HepG2 (cell line): ENCODE measurements around the gene MSS51. TPM values are rescaled to one million over a fixed set of nuclear protein-coding genes. Genes with fewer than 3 reads are reported as not detected.
A peak's percentile ranks its signal among the peaks of the same experiment; 100 is the strongest.

ENCODE experiments used
- ATAC-seq: fragments of 200-7000 bp; cut with Tn5 transposase; 3 replicates; pipeline ENCODE4 v1.9.1; 2020; ENCODE audit warnings: mild to moderate bottlenecking, moderate library complexity
- BruUV-seq: library from RNA; stranded (reverse); fragments of 400-500 nt; replicated peaks from 2 replicates; lab custom pipeline; 2021; lab: Mats Ljungman, UMichigan
- CTCF ChIA-PET: fragments of 300-600 bp; formaldehyde crosslinking; extraction: SDS; loops from one replicate; lab custom pipeline; 2021; ENCODE audit warnings: low total read pairs, inconsistent platforms, low intra/inter-chr PET ratio; lab: Yijun Ruan, JAX
- POLR2A ChIA-PET: fragments of 350-600 bp; sonication (Branson Sonifier 250); formaldehyde crosslinking; loops from one replicate; lab custom pipeline; 2020; ENCODE audit warnings: antibody characterized with exemption, inconsistent platforms; lab: Yijun Ruan, JAX
- DNase-seq: peaks from one replicate; pipeline ENCODE4 v3.0.0-alpha.2; 2015; ENCODE audit warnings: low spot score
- FAIRE-seq: peaks from 3 replicates; lab custom pipeline; 2011; peaks lifted over from hg19 to GRCh38; lab: Jason Lieb, UNC
- H2AFZ ChIP-seq: one replicate; pipeline ENCODE4 v1.6.1; 2011; ENCODE audit warnings: low read length, inconsistent platforms
- H3K27ac ChIP-seq: fragments of 300-600 bp; 3 replicates; pipeline ENCODE4 v1.8.0; 2011; ENCODE audit warnings: mixed run types, mild to moderate bottlenecking, mixed read lengths, low read length, inconsistent platforms; ENCODE audit not compliant: insufficient read depth; ENCODE audit errors: extremely low read length
- H3K27me3 ChIP-seq, 2 experiments: fragments of 200-600 bp in 1 of 2; 2 replicates in 1 of 2; 3 replicates in 1 of 2; pipeline versions ENCODE4 v1.6.0 to v1.8.0; 2011; ENCODE audit warnings: low read length in 2 of 2, mild to moderate bottlenecking in 2 of 2, moderate library complexity in 2 of 2, inconsistent platforms in 1 of 2; ENCODE audit not compliant: insufficient read depth in 2 of 2, control insufficient read depth in 1 of 2
- H3K36me3 ChIP-seq, 2 experiments: fragments of 200-600 bp in 1 of 2; replicated peaks in 1 of 2; 2 replicates in 1 of 2; 3 replicates in 1 of 2; pipeline versions ENCODE4 v1.5.1 to v1.8.0; 2011; ENCODE audit warnings: low read length in 2 of 2, inconsistent platforms in 1 of 2; ENCODE audit not compliant: insufficient read depth in 2 of 2, control insufficient read depth in 1 of 2
- H3K4me1 ChIP-seq: 2 replicates; pipeline ENCODE4 v1.5.1; 2012; ENCODE audit warnings: low read length, inconsistent platforms; ENCODE audit not compliant: insufficient read depth
- H3K4me2 ChIP-seq: 2 replicates; pipeline ENCODE4 v1.6.0; 2011; ENCODE audit warnings: low read depth, low read length, inconsistent platforms
- H3K4me3 ChIP-seq, 3 experiments: fragments of 200-600 bp in 1 of 3; sonication (generic), shearing (Covaris generic) in 1 of 3; replicated peaks in 1 of 3; 2 replicates each; pipeline ENCODE4 v1.5.1; 2011 to 2016; ENCODE audit warnings: low read length in 3 of 3, inconsistent platforms in 2 of 3, low read depth in 2 of 3, mild to moderate bottlenecking in 2 of 3, control low read depth in 1 of 3, mixed read lengths in 1 of 3; ENCODE audit not compliant: insufficient read depth in 1 of 3
- H3K79me2 ChIP-seq: one replicate; pipeline ENCODE4 v1.6.1; 2011; ENCODE audit warnings: low read length, inconsistent platforms; ENCODE audit not compliant: insufficient read depth
- H3K9ac ChIP-seq: 2 replicates; pipeline ENCODE4 v1.6.0; 2011; ENCODE audit warnings: mild to moderate bottlenecking, low read depth, low read length, inconsistent platforms; ENCODE audit not compliant: insufficient read depth
- H3K9me3 ChIP-seq: 2 replicates; pipeline ENCODE4 v1.5.1; 2012; ENCODE audit warnings: mild to moderate bottlenecking, low read length
- H4K20me1 ChIP-seq: 2 replicates; pipeline ENCODE4 v1.6.0; 2011; ENCODE audit warnings: inconsistent platforms, mild to moderate bottlenecking, low read length, moderate library complexity; ENCODE audit not compliant: insufficient read depth
- ATF7 ChIP-seq, 2 experiments: fragments of 450-650 bp in 1 of 2; sonication (generic) in 1 of 2; formaldehyde crosslinking in 1 of 2; IDR thresholded peaks; 2 replicates each; pipeline versions ENCODE4 v1.4.0 to v1.6.1; 2016 to 2020; ENCODE audit warnings: antibody characterized with exemption in 1 of 2, mild to moderate bottlenecking in 1 of 2, missing genetic modification reagents in 1 of 2
- ETS1 ChIP-seq: sonication (generic); formaldehyde crosslinking; IDR thresholded peaks from 2 replicates; pipeline ENCODE4 v1.4.0; 2020; ENCODE audit warnings: missing genetic modification reagents
- ETV5 ChIP-seq: IDR thresholded peaks from 2 replicates; pipeline ENCODE4 v1.6.1; 2018; ENCODE audit warnings: missing biosample characterization, missing genetic modification reagents, inconsistent platforms, borderline replicate concordance
- HNRNPH1 ChIP-seq: fragments of 200-400 bp; formaldehyde crosslinking; optimal IDR thresholded peaks from 2 replicates; pipeline ENCODE3; 2017; ENCODE audit warnings: mild to moderate bottlenecking, low read depth, low read length
- LCORL ChIP-seq, 2 experiments: fragments of 450-650 bp in 1 of 2; sonication (generic) in 1 of 2; formaldehyde crosslinking in 1 of 2; IDR thresholded peaks; 2 replicates each; pipeline versions ENCODE4 v1.5.0 to v1.6.1; 2017 to 2020; ENCODE audit warnings: antibody characterized with exemption in 1 of 2, missing genetic modification reagents in 1 of 2
- PPARG ChIP-seq: conservative IDR thresholded peaks from 2 replicates; pipeline ENCODE4 v1.6.1; 2016; ENCODE audit warnings: missing biosample characterization, missing genetic modification reagents
- PRPF4 ChIP-seq: fragments of 200-400 bp; formaldehyde crosslinking; IDR thresholded peaks from 2 replicates; pipeline ENCODE4 v1.6.1; 2016; ENCODE audit warnings: low read length, low read depth; ENCODE audit not compliant: poor library complexity, severe bottlenecking
- SRSF4 ChIP-seq: fragments of 200-400 bp; formaldehyde crosslinking; IDR thresholded peaks from one replicate; pipeline ENCODE4 v1.6.1; 2018; ENCODE audit warnings: mild to moderate bottlenecking, low read depth, low read length, moderate library complexity; ENCODE audit not compliant: poor library complexity, severe bottlenecking
- ZNF234 ChIP-seq: sonication (generic); formaldehyde crosslinking; conservative IDR thresholded peaks from 2 replicates; pipeline ENCODE4 v1.5.1; 2020; ENCODE audit warnings: mild to moderate bottlenecking, missing genetic modification reagents
- ZNF563 ChIP-seq: sonication (generic); formaldehyde crosslinking; IDR thresholded peaks from 2 replicates; pipeline ENCODE4 v1.8.0; 2022; ENCODE audit warnings: mild to moderate bottlenecking, moderate library complexity, missing genetic modification reagents
- ZNF598 ChIP-seq: sonication (generic); formaldehyde crosslinking; IDR thresholded peaks from 2 replicates; pipeline ENCODE4 v1.5.1; 2020; ENCODE audit warnings: mild to moderate bottlenecking, missing genetic modification reagents, borderline replicate concordance
- ZNF737 ChIP-seq: sonication (generic); formaldehyde crosslinking; IDR thresholded peaks from 2 replicates; pipeline ENCODE4 v1.5.0; 2020; ENCODE audit warnings: missing genetic modification reagents, mild to moderate bottlenecking, borderline replicate concordance
- WGBS: methylation state at CpG from one replicate; pipeline ENCODE4 v1.1.6; 2017; ENCODE audit warnings: low lambda C conversion rate; 5-methylcytosine and 5-hydroxymethylcytosine counted together
- in situ Hi-C: cut with HindIII; loops from 2 replicates; pipeline ENCODE4 v1.10.0; 2017; ENCODE audit warnings: low pct_unique_long_range_greater_than_20kb; ENCODE audit not compliant: extremely low pct_ligation_motif_present
- intact Hi-C: fragments of 100-400 bp; cut with micrococcal nuclease; formaldehyde crosslinking; loops from one replicate; pipeline ENCODE4 v1.10.0; 2022; ENCODE audit not compliant: unreplicated experiment
- polyA plus RNA-seq, 8 experiments: library from polyadenylated mRNA; depleted of rRNA in 3 of 8; stranded (reverse) in 7 of 8; unstranded in 1 of 8; fragments of >200 nt; fragmentation: Illumina TruSeq in 4 of 8; extraction: Trizol in 4 of 8; gene quantifications; 2 replicates each; pipeline versions ENCODE4 v1.2.1 to v1.2.3, GENCODE V29; 2011 to 2016; ENCODE audit warnings: low read depth in 4 of 8, missing spikeins in 1 of 8, mixed read lengths in 1 of 8; ENCODE audit not compliant: insufficient read depth in 1 of 8
- total RNA-seq, 5 experiments: library from RNA; depleted of rRNA; stranded (reverse); fragments of >200 nt; fragmentation: Illumina TruSeq; extraction: Trizol; gene quantifications; 2 replicates each; pipeline ENCODE4 v1.2.3, GENCODE V29; 2016; ENCODE audit warnings: low read depth in 1 of 5

MSS51 gene
- total and polyA plus RNA-seq, 2 of the 13 experiments (the other 11 are each of a cell fraction or from before 2014, with no cell fraction given), result 0.91 to 2.4 TPM

DNA sequence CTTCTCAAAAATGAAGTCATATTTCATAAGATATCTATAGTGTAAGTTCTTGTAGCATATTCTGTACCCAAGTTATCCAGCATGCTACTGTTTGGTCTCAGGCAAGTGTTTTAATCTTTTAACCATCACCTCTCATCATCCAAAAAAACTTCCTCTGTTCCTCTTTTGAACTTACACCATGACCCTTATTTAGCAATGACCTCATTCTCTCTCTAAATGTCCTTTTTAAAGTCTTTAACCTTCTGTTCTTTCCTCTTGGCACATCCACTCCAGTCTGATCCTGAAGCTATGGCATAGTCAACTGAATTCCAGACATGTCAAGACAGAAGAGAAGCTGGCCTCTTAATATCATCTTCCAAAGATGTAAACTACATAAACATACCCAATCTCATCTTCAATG is 36.2 kb upstream of the MSS51 start:
- no peak overlapping the region for H2AFZ ChIP-seq
- intact Hi-C loops, result no loop called here
- H3K9me3 ChIP-seq, result no peaks in the 10 kb centered on the region
- no peak for TF ChIP-seq ZNF234 (CRISPR knock-in tag)
- TF ChIP-seq ETS1 (CRISPR knock-in tag), result no peak
- TF ChIP-seq ZNF598 (CRISPR knock-in tag), result no peak
- peak; percentile 48; the same call in 1 of the 2 replicates for TF ChIP-seq ATF7 (IDR thresholded peaks at IDR 0.05)
- TF ChIP-seq ATF7 (CRISPR knock-in tag; IDR thresholded peaks at IDR 0.05), result no peak
- TF ChIP-seq PPARG (CRISPR knock-in tag), result no peak
- ATAC-seq (no peak), DNase-seq (no peak), FAIRE-seq (no peak)
- in situ Hi-C loops, result no loop called here
- POLR2A ChIA-PET, result no interaction called here
- no peaks in the 10 kb centered on the region for H4K20me1 ChIP-seq
- H3K4me1 ChIP-seq, result no peaks in the 10 kb centered on the region
- no peak overlapping the region for H3K27ac ChIP-seq
- H3K9ac ChIP-seq, result no peak overlapping the region
- H3K27me3 ChIP-seq, result no peaks in the 10 kb centered on the region
- CTCF ChIA-PET, result no interaction called here
- no peak overlapping the region for H3K4me3 ChIP-seq
- no peaks in the 10 kb centered on the region for H3K79me2 ChIP-seq
- no TSS peak for BruUV-seq
- H3K4me2 ChIP-seq, result no peak overlapping the region
- peaks cover 2 to 36% of the 10 kb centered on the region in 2 experiments for H3K36me3 ChIP-seq

DNA sequence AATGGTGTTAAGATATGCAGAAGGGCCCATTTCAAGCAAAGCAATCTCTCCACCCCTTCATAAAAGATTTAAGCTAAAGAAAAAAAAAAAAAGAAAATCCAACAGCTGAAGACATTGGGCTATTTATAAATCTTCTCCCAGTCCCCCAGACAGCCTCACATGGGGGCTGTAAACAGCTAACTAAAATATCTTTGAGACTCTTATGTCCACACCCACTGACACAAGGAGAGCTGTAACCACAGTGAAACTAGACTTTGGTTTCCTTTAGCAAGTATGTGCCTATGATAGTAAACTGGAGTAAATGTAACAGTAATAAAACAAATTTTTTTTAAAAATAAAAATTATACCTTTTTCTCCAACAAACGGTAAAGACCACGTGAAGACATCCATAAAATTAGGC is 33.8 kb upstream of the MSS51 start:
- no peaks in the 10 kb centered on the region for H3K27me3 ChIP-seq
- in situ Hi-C loops, result no loop called here
- FAIRE-seq (no peak), ATAC-seq (no peak), DNase-seq (no peak)
- POLR2A ChIA-PET, result no interaction called here
- H3K4me3 ChIP-seq, result no peak overlapping the region
- H4K20me1 ChIP-seq, result no peaks in the 10 kb centered on the region
- H3K9ac ChIP-seq, result no peak overlapping the region
- H2AFZ ChIP-seq, result no peak overlapping the region
- intact Hi-C loops, result no loop called here
- 97% methylated on average over 2 of the region's 2 CpGs for WGBS
- CTCF ChIA-PET, result no interaction called here
- H3K36me3 ChIP-seq, result peaks cover 0 to 30% of the 10 kb centered on the region in 2 experiments
- H3K4me1 ChIP-seq, result no peaks in the 10 kb centered on the region
- no peaks in the 10 kb centered on the region for H3K9me3 ChIP-seq
- no TSS peak for BruUV-seq
- H3K4me2 ChIP-seq, result no peak overlapping the region
- no peaks in the 10 kb centered on the region for H3K79me2 ChIP-seq
- H3K27ac ChIP-seq, result no peak overlapping the region
- TF ChIP-seq HNRNPH1 (no peak), ETV5 (CRISPR knock-in tag) (no peak), LCORL (IDR thresholded peaks at IDR 0.05) (no peak), LCORL (CRISPR knock-in tag; IDR thresholded peaks at IDR 0.05) (no peak), ZNF737 (CRISPR knock-in tag) (no peak), PRPF4 (no peak), ZNF563 (no peak), SRSF4 (no peak)
